ENCODE data around the gene RNU4-1. TPM values are rescaled to one million over a fixed set of nuclear protein-coding genes. Genes with fewer than 3 reads are reported as not detected.

The RNU4-1 gene
- total RNA-seq, 2 experiments from 2014 or later: 1,910 to 2,156 TPM

DNA sequence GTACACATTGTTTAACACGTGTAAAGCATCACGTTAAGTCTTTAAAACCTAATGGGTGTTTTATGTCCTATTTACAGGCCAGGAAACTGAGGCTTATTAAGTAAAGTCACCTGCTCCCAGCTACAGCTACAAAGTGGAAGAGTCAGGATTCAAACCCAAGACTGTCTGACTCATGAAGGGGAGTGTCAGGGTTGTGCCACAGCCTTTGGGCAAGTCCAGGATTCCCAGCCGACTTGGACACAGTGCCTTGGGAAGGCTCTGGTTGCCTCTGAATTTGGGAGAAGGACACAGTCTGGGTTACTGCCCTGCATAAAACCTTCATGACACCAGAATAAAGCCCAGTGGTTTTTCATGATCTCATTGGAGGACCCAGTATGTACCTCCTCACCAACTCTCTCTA is 8.7 kb downstream of the RNU4-1 start:
- Mint-ChIP-seq H3K27me3 (peaks cover 15% of the 10 kb centered on the region), H3K9me3 (no peaks in the 10 kb centered on the region), H3K36me3 (ENCODE audit: low read depth) (no peaks in the 10 kb centered on the region), H3K27ac (no peak overlapping the region), H3K4me3 (no peak overlapping the region), H3K4me1 (peaks cover 7% of the 10 kb centered on the region)
- DNase-seq: no peak
- POLR2A ChIA-PET: interaction anchor here (1.2 to 5.9 kb wide), 3 partner anchors 8 to 83 kb away, joined by 3 to 58 read pairs (median 5); partner anchors contain the start of genes RNU4-1, RNU4-2 and RPLP0
- CTCF ChIA-PET: interaction anchor here (1.8 to 2.1 kb wide), 3 partner anchors 18 to 56 kb away, joined by 4 to 12 read pairs (median 5); no protein-coding TSS in a partner anchor

DNA sequence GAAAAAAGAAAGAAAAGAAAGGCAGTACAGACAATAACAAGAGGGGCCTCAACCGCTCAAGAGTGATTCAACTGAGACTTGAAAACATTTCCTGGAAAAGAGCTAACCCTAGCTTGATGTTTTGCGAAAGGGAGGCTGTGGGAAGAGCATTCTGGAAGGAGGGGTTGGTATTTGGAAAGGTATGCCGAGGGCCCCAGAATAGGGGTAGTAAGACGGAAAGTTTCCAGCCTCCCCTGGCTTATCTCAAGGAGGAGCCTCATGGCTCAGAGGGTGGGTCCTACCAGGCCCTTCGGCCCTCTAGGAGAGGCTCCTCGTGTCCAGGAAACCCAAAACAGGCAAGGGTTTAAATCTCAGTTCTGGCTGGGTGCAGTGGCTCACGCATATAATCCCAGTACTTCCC is 9.7 kb downstream of the RNU4-1 start:
- H3K27me3 Mint-ChIP-seq: peaks cover 14% of the 10 kb centered on the region
- no peaks in the 10 kb centered on the region for H3K36me3 Mint-ChIP-seq (ENCODE audit: low read depth)
- H3K27ac Mint-ChIP-seq: no peak overlapping the region
- CTCF ChIA-PET: interaction anchor here (0.8 to 2.1 kb wide), 3 partner anchors 18 to 55 kb away, joined by 3 to 12 read pairs (median 4); partner anchors contain the start of gene PXN
- no peak for DNase-seq
- H3K9me3 Mint-ChIP-seq: peaks cover 4% of the 10 kb centered on the region
- POLR2A ChIA-PET: interaction anchor here (0.6 to 5.9 kb wide), 2 partner anchors 9 to 165 kb away, joined by 4 to 58 read pairs; partner anchors contain the start of genes RNU4-1 and RNU4-2
- H3K4me3 Mint-ChIP-seq: no peak overlapping the region
- H3K4me1 Mint-ChIP-seq: peaks cover 7% of the 10 kb centered on the region

DNA sequence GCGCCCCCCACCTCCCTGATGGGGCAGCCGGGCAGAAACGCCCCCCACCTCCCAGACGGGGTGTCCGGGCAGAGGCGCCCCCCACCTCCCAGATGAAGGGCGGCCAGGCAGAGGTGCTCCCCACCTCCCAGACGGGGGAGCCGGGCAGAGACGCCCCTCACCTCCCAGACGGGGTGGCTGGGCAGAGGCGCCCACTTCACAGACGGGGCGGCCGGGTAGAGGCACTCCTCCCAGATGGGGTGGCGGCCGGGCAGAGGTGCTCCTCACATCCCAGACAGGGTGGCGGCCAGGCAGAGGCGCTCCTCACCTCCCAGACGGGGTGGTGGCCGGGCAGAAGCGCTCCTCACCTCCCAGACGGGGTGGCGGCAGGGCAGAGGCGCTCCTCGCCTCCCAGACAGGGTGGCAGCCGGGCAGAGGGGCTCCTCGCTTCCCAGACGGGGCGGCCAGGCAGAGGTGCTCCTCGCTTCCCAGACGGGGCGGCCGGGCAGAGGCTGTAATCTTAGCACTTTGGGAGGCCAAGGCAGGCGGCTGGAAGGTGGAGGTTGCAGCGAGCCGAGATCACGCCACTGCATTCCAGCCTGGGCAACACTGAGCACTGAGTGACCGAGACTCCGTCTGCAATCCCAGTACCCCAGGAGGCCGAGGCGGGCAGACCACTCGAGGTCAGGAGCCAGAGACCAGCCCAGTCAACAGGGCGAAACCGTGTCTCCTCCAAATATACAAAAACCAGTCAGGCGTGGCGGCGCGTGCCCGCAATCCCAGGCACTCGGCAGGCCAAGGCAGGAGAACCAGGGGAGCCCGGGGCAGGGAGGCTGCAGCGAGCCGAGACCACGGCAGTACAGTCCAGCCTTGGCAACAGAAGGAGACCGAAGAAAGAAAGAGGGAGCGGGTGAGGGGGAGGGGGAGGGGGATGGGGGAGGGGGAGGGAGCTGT is 14.6 kb downstream of the RNU4-1 start:
- ChIA-PET CTCF (interaction anchor here (1.0 kb wide), 1 partner anchor 50 kb away, joined by 4 read pairs; no protein-coding TSS in a partner anchor), POLR2A (interaction anchor here (5.9 kb wide), 1 partner anchor 14 kb away, joined by 58 read pairs; the partner anchor contains the start of genes RNU4-1 and RNU4-2)
- no peaks in the 10 kb centered on the region for H3K36me3 Mint-ChIP-seq (ENCODE audit: low read depth)

DNA sequence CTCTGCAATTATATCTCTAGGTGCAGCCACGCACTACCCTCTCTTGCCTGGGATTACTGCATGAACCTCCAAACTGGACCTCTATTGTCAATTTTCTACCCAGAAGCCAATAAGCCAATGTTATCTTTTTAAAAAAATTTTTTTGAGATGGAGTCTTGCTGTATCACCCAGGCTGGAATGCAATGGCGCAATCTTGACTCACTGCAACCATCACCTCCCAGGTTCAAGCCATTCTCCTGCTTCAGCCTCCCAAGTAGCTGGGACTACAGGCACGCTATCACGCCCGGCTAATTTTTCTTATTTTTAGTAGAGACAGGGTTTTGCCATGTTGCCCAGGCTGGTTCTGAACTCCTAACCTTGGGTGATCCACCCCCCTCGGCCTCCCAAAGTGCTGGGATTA is 16.3 kb downstream of the RNU4-1 start:
- no peak overlapping the region for H3K4me3 Mint-ChIP-seq
- H3K9me3 Mint-ChIP-seq: peaks cover 4% of the 10 kb centered on the region
- CTCF ChIA-PET: no interaction called here
- no peak for DNase-seq
- H3K4me1 Mint-ChIP-seq: no peaks in the 10 kb centered on the region
- H3K27ac Mint-ChIP-seq: no peak overlapping the region
- POLR2A ChIA-PET: interaction anchor here (1.4 to 3.7 kb wide), 2 partner anchors 15 to 16 kb away, joined by 4 to 12 read pairs; partner anchors contain the start of genes RNU4-1 and RNU4-2
- peaks cover 4% of the 10 kb centered on the region for H3K27me3 Mint-ChIP-seq
- no peaks in the 10 kb centered on the region for H3K36me3 Mint-ChIP-seq (ENCODE audit: low read depth)

More for the DNA sequence above, 14.6 kb downstream of the RNU4-1 start:
- Mint-ChIP-seq H3K4me1 (peaks cover 5% of the 10 kb centered on the region), H3K27me3 (peaks cover 2% of the 10 kb centered on the region), H3K27ac (no peak overlapping the region), H3K9me3 (peaks cover 4% of the 10 kb centered on the region), H3K4me3 (no peak overlapping the region)
- DNase-seq: no peak

DNA sequence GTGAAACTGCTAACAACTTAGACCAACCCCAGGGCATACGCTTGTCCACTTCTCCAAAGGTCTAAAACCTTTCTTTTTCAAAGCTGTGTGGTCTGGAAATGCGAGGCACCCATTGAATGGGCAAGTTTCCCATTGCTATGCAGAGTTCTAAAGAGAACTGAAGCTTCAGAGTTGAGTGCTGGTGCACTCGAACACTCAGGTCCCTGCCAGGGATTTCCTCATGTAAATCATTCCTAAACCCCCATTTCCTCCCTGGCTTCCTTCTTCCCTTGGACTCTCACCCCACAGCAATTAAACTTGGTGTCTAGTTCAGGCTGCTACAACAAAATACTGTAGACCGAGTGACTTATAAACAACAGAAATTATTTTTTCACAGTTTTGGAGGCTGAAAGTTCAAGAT is 25.3 kb downstream of the RNU4-1 start:
- ChIA-PET POLR2A (interaction anchor here (0.9 to 13.0 kb wide), 6 partner anchors 18 to 67 kb away, joined by 3 to 338 read pairs (median 193); partner anchors contain the start of genes RNU4-1, RNU4-2 and RPLP0), CTCF (interaction anchor here (1.4 to 15.9 kb wide), 7 partner anchors 14 to 67 kb away, joined by 3 to 561 read pairs (median 23); partner anchors contain the start of gene RPLP0)
- Mint-ChIP-seq H3K27ac (no peak overlapping the region), H3K4me1 (peaks cover 21% of the 10 kb centered on the region), H3K27me3 (peaks cover 2% of the 10 kb centered on the region), H3K36me3 (ENCODE audit: low read depth) (peaks cover 24% of the 10 kb centered on the region), H3K4me3 (no peak overlapping the region), H3K9me3 (no peaks in the 10 kb centered on the region)
- no peak for DNase-seq

DNA sequence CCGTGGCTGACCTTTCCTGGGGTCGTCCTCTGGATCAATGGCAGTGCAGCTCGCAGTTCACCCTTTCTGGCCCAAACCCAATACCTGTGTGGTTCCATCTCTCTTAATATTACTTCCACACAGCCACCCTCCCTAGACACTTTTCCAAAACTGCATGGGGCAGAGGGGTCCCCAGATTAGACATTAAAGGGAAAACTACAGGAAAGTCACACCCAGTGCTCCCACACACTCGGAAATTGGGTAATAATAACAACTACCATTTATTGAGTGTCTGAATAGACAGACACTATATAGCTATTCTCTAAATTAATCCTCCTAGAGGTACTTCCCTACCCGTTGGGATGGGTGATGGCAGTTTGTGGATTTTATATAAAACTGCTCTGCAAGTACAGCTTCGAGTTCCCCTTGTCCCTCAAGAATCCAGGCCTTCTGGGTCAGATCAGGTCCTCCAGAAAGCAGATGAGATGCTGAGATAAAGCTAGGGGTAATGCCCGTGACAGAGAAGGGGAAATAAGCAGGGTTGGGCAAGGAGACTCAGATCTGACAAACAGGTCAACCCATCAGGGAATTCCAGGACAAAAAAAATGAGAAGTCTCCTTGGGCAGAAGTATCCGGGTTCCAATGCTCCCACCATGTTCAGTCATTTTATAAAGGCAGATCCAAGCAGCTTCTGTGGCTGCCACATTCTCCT is 26.7 kb downstream of the RNU4-1 start:
- no peak for DNase-seq
- Mint-ChIP-seq H3K36me3 (ENCODE audit: low read depth) (peaks cover 38% of the 10 kb centered on the region), H3K4me3 (peak overlapping the region; percentile 76), H3K4me1 (peaks cover 35% of the 10 kb centered on the region), H3K9me3 (no peaks in the 10 kb centered on the region), H3K27ac (peak overlapping the region; percentile 80), H3K27me3 (no peaks in the 10 kb centered on the region)
- ChIA-PET POLR2A (interaction anchor here (0.7 to 13.0 kb wide), 13 partner anchors 9 to 149 kb away, joined by 3 to 338 read pairs (median 7); partner anchors contain the start of genes RNU4-1, RNU4-2, RPLP0 and SIRT4), CTCF (interaction anchor here (0.7 to 15.9 kb wide), 23 partner anchors 8 to 156 kb away, joined by 3 to 561 read pairs (median 5); partner anchors contain the start of genes RNU4-2 and RPLP0)

DNA sequence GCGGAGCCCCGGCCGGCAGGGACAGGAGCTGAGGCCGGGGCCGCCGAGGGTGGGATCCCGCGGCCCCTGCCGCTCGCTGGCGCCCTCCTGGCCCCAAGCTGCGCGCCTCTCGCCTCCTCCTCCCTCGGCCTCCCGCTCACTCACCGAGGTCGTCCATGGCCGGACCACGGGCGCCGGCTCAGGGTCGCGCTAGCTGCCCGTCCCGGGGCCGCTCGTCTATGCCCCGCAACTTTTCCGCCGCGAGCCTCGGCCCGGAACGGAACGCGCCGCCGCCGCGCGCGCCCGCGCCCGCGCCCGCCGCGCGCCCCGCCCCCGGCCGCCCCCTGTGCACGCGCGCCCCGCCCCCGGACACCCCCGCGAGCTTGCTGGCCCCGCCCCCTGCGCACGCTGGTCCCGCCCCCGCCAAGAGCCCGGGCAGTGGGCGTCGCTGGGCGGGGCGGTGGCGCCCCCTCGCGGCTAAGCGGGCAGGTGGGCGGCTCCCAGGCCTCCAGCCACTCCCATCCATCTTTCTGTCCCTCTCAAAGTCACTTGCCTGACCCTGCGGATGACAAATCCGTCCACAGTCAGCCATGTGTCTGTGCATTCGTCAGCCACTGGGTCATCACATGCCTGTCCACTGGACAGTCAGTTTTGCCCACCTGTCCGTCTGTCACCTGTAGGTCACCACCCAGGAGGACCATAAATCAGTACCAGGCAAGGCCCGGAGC is 27.4 kb downstream of the RNU4-1 start, which contains the start of gene PXN:
Gene PXN, minus strand, starts transcription at position 258 of the 707 bp plus-strand sequence. Its CDS starts 101 bp downstream, at position 157.
- ChIA-PET CTCF (interaction anchor here (0.5 to 15.9 kb wide), 28 partner anchors 9 to 178 kb away, joined by 3 to 561 read pairs (median 4); partner anchors contain the start of genes RNU4-1, RNU4-2 and RPLP0), POLR2A (interaction anchor here (0.7 to 13.0 kb wide), 14 partner anchors 10 to 276 kb away, joined by 3 to 338 read pairs (median 7); partner anchors contain the start of genes RNU4-1, RNU4-2 and RPLP0)
- Mint-ChIP-seq H3K4me1 (peaks cover 42% of the 10 kb centered on the region), H3K9me3 (no peaks in the 10 kb centered on the region), H3K36me3 (ENCODE audit: low read depth) (peaks cover 41% of the 10 kb centered on the region), H3K27ac (peak within 1 kb of the TSS; percentile 81), H3K4me3 (peak within 1 kb of the TSS; percentile 90), H3K27me3 (no peaks in the 10 kb centered on the region)
- DNase-seq: peak; percentile 92

DNA sequence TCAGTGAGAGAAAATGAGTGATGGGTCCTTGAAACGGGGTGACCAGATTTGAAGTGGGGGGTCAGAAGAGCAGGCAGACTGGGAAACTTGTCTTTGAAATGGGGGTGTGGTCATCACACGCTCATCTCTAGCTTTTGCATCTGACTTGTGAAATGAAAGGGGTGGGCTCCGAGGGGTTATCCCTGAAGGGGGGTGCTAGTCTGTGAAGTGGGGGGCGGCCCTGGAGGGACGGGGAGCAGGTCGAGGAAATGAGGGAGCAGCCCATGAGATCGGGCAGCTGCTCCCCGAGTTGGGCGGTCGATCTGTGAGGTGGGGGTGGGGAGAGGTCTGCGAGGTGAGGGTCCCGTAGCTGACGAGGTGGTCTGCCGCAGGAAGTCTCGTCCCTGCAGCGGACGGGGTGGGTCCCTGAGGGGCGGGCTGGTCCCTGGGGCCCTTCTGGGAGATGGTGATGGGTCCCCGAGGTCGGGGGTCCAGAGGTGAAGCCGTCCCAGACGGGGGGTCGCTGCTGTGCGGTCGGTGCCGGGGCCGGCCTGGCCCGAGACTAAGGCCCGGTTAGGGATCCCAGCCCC is 28.0 kb downstream of the RNU4-1 start:
- no peak for DNase-seq
- peaks cover 49% of the 10 kb centered on the region for H3K4me1 Mint-ChIP-seq

DNA sequence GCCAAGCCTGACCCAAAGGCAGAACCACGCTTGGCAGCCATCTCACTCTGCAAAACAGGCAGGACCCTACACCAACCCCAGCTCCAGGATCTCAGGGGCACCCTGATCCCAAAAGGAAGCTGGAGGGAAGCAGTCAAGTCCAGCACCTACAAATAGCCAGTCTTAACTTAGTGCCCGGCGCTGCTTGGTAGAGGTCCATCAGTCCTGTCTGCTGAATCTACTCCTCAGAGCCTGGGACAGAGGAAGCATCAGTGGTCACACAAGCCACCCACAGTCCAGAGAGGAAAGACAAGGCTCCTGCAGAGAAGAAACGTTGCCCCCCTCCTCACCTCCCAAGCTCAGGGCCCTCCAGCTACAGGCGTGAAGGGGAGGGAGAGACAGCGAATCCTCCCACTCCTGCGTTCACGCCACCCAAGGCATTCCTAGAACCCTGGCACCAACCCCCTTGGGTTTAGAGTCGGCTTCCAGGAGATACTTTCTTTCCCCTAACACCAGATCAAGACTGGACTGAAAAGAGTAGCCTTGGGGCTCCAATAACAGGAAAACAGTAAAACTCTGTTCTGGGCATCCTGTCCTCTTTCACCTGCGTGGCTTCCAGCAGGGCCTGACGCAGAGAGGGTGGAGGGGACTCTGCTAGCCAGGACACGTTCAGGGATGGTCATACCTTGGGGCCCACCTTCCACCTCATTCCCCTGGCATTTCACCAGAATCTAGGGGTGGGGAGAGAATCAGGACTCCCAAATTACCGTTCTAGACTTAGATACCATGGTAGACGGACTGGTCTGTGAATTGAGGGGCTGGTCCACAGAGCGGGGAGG is 28.7 kb downstream of the RNU4-1 start:
- peak overlapping the region; percentile 90 for H3K4me3 Mint-ChIP-seq
- peaks cover 54% of the 10 kb centered on the region for H3K36me3 Mint-ChIP-seq (ENCODE audit: low read depth)
- peak overlapping the region; percentile 81 for H3K27ac Mint-ChIP-seq
- H3K27me3 Mint-ChIP-seq: no peaks in the 10 kb centered on the region
- H3K9me3 Mint-ChIP-seq: no peaks in the 10 kb centered on the region
- CTCF ChIA-PET: interaction anchor here (1.3 to 15.9 kb wide), 7 partner anchors 7 to 64 kb away, joined by 6 to 561 read pairs (median 58); partner anchors contain the start of gene RPLP0
- POLR2A ChIA-PET: interaction anchor here (0.7 to 13.0 kb wide), 9 partner anchors 15 to 257 kb away, joined by 4 to 338 read pairs (median 12); partner anchors contain the start of genes RAB35, RNU4-1, RNU4-2 and RPLP0
- no peak for DNase-seq
- H3K4me1 Mint-ChIP-seq: peaks cover 56% of the 10 kb centered on the region

More for the DNA sequence above, 28.0 kb downstream of the RNU4-1 start:
- Mint-ChIP-seq H3K36me3 (ENCODE audit: low read depth) (peaks cover 48% of the 10 kb centered on the region), H3K27me3 (no peaks in the 10 kb centered on the region), H3K27ac (peak overlapping the region; percentile 81), H3K9me3 (no peaks in the 10 kb centered on the region), H3K4me3 (peak overlapping the region; percentile 90)
- ChIA-PET POLR2A (interaction anchor here (0.7 to 13.0 kb wide), 13 partner anchors 16 to 275 kb away, joined by 3 to 338 read pairs (median 7); partner anchors contain the start of genes RNU4-1, RNU4-2 and RPLP0), CTCF (interaction anchor here (0.5 to 15.9 kb wide), 23 partner anchors 8 to 178 kb away, joined by 3 to 561 read pairs (median 4); partner anchors contain the start of genes RNU4-1, RNU4-2 and RPLP0)

DNA sequence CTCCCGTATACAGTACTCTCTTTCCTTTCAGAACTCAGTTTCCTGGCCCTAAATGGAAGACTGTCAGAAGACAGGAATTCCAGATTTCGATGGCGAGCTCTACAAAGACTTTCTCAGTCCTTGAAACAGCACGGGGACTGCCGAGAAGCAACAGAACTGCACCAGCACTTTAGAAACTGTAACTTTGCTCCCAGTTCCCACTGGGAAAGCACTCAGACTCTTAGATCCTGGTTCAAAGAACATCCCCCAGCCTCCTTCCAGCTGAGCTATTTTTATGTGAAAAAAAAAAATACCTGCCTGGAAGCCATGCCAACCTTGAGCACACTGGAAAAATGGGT is 29.3 kb downstream of the RNU4-1 start:
- H3K27ac Mint-ChIP-seq: peak overlapping the region; percentile 81
- H3K4me1 Mint-ChIP-seq: peaks cover 59% of the 10 kb centered on the region
- H3K4me3 Mint-ChIP-seq: peak overlapping the region; percentile 90
- POLR2A ChIA-PET: interaction anchor here (1.5 to 13.0 kb wide), 6 partner anchors 14 to 147 kb away, joined by 5 to 338 read pairs (median 193); partner anchors contain the start of genes RAB35, RNU4-1, RNU4-2 and RPLP0
- no peaks in the 10 kb centered on the region for H3K27me3 Mint-ChIP-seq
- CTCF ChIA-PET: interaction anchor here (2.4 to 15.9 kb wide), 5 partner anchors 10 to 63 kb away, joined by 13 to 561 read pairs (median 63); partner anchors contain the start of gene RPLP0
- no peaks in the 10 kb centered on the region for H3K9me3 Mint-ChIP-seq
- H3K36me3 Mint-ChIP-seq (ENCODE audit: low read depth): peaks cover 58% of the 10 kb centered on the region
- DNase-seq: no peak
